K562 (cell line): ENCODE measurements around the gene NAPA. TPM values are rescaled to one million over a fixed set of nuclear protein-coding genes. Genes with fewer than 3 reads are reported as not detected.

Source experiments
- ATAC-seq: fragments of 200-7000 bp; cut with Tn5 transposase; 3 replicates; pipeline ENCODE4 v1.9.1; 2020; ENCODE audit warnings: moderate library complexity
- BruUV-seq: library from RNA; stranded (reverse); fragments of 400-500 nt; replicated peaks from 2 replicates; lab custom pipeline; 2021; lab: Mats Ljungman, UMichigan
- CTCF ChIA-PET: fragments of 300-600 bp; formaldehyde crosslinking; extraction: SDS; loops from one replicate; lab custom pipeline; 2021; ENCODE audit warnings: low intra/inter-chr PET ratio; lab: Yijun Ruan, JAX
- POLR2A ChIA-PET: fragments of 300-600, 350-650 bp; sonication (Branson Sonifier 250); formaldehyde crosslinking; extraction: SDS; loops from one replicate; lab custom pipeline; 2021; ENCODE audit warnings: antibody characterized with exemption, inconsistent platforms; lab: Yijun Ruan, JAX
- DNase-seq, 4 experiments: peaks; one replicate each; pipeline versions ENCODE4 v3.0.0 to v3.0.0-alpha.2; 2011 to 2018; ENCODE audit warnings: low spot score in 3 of 4, mixed read lengths in 3 of 4; ENCODE audit errors: extremely low read depth in 1 of 4
- FAIRE-seq: peaks from 2 replicates; lab custom pipeline; 2011; peaks lifted over from hg19 to GRCh38; lab: Jason Lieb, UNC
- H2AFZ ChIP-seq: 2 replicates; pipeline ENCODE4 v1.6.0; 2011; ENCODE audit warnings: low read depth, low read length, control low read depth, inconsistent platforms
- H3K27ac ChIP-seq: fragments of 200-600 bp; 3 replicates; pipeline ENCODE4 v1.8.0; 2011; ENCODE audit warnings: low read depth, mild to moderate bottlenecking, control low read depth, inconsistent platforms, low read length, moderate library complexity, mixed read lengths; ENCODE audit errors: extremely low read depth
- H3K27me3 ChIP-seq, 2 experiments: fragments of 300-600 bp in 1 of 2; 2 replicates in 1 of 2; 3 replicates in 1 of 2; pipeline versions ENCODE4 v1.6.0 to v1.8.0; 2011; ENCODE audit warnings: inconsistent platforms in 2 of 2, low read length in 2 of 2, mild to moderate bottlenecking in 1 of 2, mixed read lengths in 1 of 2, moderate library complexity in 1 of 2; ENCODE audit not compliant: control insufficient read depth in 2 of 2, insufficient read depth in 2 of 2
- H3K36me3 ChIP-seq: fragments of 300-600 bp; 3 replicates; pipeline ENCODE4 v1.8.0; 2011; ENCODE audit warnings: mild to moderate bottlenecking, low read length, inconsistent platforms; ENCODE audit not compliant: control insufficient read depth, insufficient read depth
- H3K4me1 ChIP-seq, 2 experiments: fragments of 200-600 bp in 1 of 2; replicated peaks in 1 of 2; 2 replicates in 1 of 2; 3 replicates in 1 of 2; pipeline versions ENCODE4 v1.5.1 to v1.8.0; 2011; ENCODE audit warnings: inconsistent platforms in 2 of 2, low read length in 2 of 2, mild to moderate bottlenecking in 1 of 2, mixed read lengths in 1 of 2, moderate library complexity in 1 of 2; ENCODE audit not compliant: control insufficient read depth in 2 of 2, insufficient read depth in 2 of 2
- H3K4me2 ChIP-seq: 2 replicates; pipeline ENCODE4 v1.6.1; 2011; ENCODE audit warnings: low read length, control low read depth, inconsistent platforms, mixed read lengths; ENCODE audit not compliant: insufficient read depth
- H3K4me3 ChIP-seq: fragments of 200-600 bp; sonication (generic), shearing (Covaris generic); 2 replicates; pipeline ENCODE4 v1.5.1; 2016; ENCODE audit warnings: control low read depth, inconsistent platforms
- H3K79me2 ChIP-seq: fragments of 200-600 bp; 3 replicates; pipeline ENCODE4 v1.8.0; 2011; ENCODE audit warnings: low read length, inconsistent platforms; ENCODE audit not compliant: control insufficient read depth, insufficient read depth
- H3K9ac ChIP-seq, 2 experiments: 2 replicates each; pipeline versions ENCODE4 v1.6.0 to v1.6.1; 2011; ENCODE audit warnings: low read depth in 2 of 2, low read length in 2 of 2, control low read depth in 1 of 2, inconsistent platforms in 1 of 2, mild to moderate bottlenecking in 1 of 2, mixed read lengths in 1 of 2; ENCODE audit not compliant: insufficient read depth in 1 of 2
- H3K9me1 ChIP-seq: one replicate; pipeline ENCODE4 v1.6.0; 2011; ENCODE audit warnings: inconsistent platforms, mild to moderate bottlenecking, low read length, moderate library complexity; ENCODE audit not compliant: control insufficient read depth, insufficient read depth
- H3K9me3 ChIP-seq: replicated peaks from 2 replicates; pipeline ENCODE4 v1.5.1; 2011; ENCODE audit warnings: low read depth, low read length, inconsistent platforms; ENCODE audit not compliant: control insufficient read depth, insufficient read depth
- H4K20me1 ChIP-seq: replicated peaks from 2 replicates; pipeline ENCODE4 v1.6.1; 2011; ENCODE audit warnings: low read length, inconsistent platforms, mixed read lengths; ENCODE audit not compliant: control insufficient read depth, insufficient read depth
- BRCA1 ChIP-seq, 2 experiments: fragments of 450-650 bp in 1 of 2; sonication (generic) in 1 of 2; formaldehyde crosslinking in 1 of 2; IDR thresholded peaks; 2 replicates each; pipeline versions ENCODE4 v1.5.0 to v1.6.1; 2017 to 2020; ENCODE audit warnings: mild to moderate bottlenecking in 1 of 2, missing genetic modification reagents in 1 of 2
- ZNF184 ChIP-seq: sonication (generic); formaldehyde crosslinking; IDR thresholded peaks from 2 replicates; pipeline ENCODE4 v1.5.0; 2020; ENCODE audit warnings: missing genetic modification reagents
- ZNF444 ChIP-seq: fragments of 250-450 bp; sonication (Bioruptor Pico); IDR thresholded peaks from 2 replicates; pipeline ENCODE4 v1.4.0; 2020; ENCODE audit warnings: mild to moderate bottlenecking, moderate library complexity
- WGBS: fragments of 100-300 bp; shearing (Covaris generic); methylation state at CpG from one replicate; pipeline ENCODE4 v1.1.6; 2016; ENCODE audit warnings: low coverage, mixed read lengths; ENCODE audit not compliant: insufficient coverage; ENCODE audit errors: missing lambda C conversion rate; 5-methylcytosine and 5-hydroxymethylcytosine counted together
- in situ Hi-C: fragments of 300-500 bp; cut with MboI; formaldehyde crosslinking; loops from 4 replicates; pipeline ENCODE4 v1.15.0; 2018; ENCODE audit warnings: inconsistent platforms, mixed read lengths
- intact Hi-C: fragments of 100-400 bp; cut with micrococcal nuclease; formaldehyde crosslinking; loops from 2 replicates; pipeline ENCODE4 v1.14.2; 2022
- polyA plus RNA-seq, 8 experiments: library from polyadenylated mRNA; depleted of rRNA in 4 of 8; stranded (reverse) in 5 of 8; unstranded in 3 of 8; fragments of >200 nt; fragmentation: Nextera tagmentation in 2 of 8; fragmentation: Illumina TruSeq in 1 of 8; extraction: Ambion mirVana in 2 of 8; extraction: Trizol in 1 of 8; gene quantifications; 2 replicates each; pipeline versions ENCODE4 v1.2.1 to v1.2.3, GENCODE V29; 2011 to 2014; ENCODE audit warnings: inconsistent platforms in 1 of 8, missing spikeins in 1 of 8
- total RNA-seq, 7 experiments: library from RNA; depleted of rRNA in 6 of 7; stranded (reverse); fragments of >200 nt in 6 of 7; fragmentation: Illumina TruSeq in 2 of 7; extraction: Trizol in 2 of 7; gene quantifications; 2 replicates each; pipeline versions ENCODE4 v1.2.1 to v1.2.3, GENCODE V29; 2011 to 2021; ENCODE audit warnings: low replicate concordance in 1 of 7
- TF ChIP-seq, protein P1 (sequence below): sonication (generic); formaldehyde crosslinking; IDR thresholded peaks from 2 replicates; pipeline ENCODE4 v1.9.0; 2022; ENCODE audit warnings: mild to moderate bottlenecking, missing genetic modification reagents
- TF ChIP-seq, protein P2 (sequence below): IDR thresholded peaks from 2 replicates; pipeline ENCODE4 v1.6.1; 2014; ENCODE audit warnings: antibody characterized with exemption
- TF ChIP-seq, protein P3 (sequence below): fragments of 200-400 bp; formaldehyde crosslinking; IDR thresholded peaks from 2 replicates; pipeline ENCODE4 v1.6.1; 2017; ENCODE audit warnings: mild to moderate bottlenecking, low read depth, low read length, moderate library complexity
- TF ChIP-seq, protein P4 (sequence below): fragments of 250-450 bp; sonication (Bioruptor Pico); IDR thresholded peaks from 2 replicates; pipeline ENCODE4 v1.8.0; 2022; ENCODE audit warnings: moderate library complexity, mild to moderate bottlenecking, inconsistent platforms

Gene NAPA
- total and polyA plus RNA-seq, 9 of the 15 experiments (the other 6 are each of a cell fraction or from before 2014, with no cell fraction given), result 5.4 to 98.6 (median 77.5) TPM

DNA sequence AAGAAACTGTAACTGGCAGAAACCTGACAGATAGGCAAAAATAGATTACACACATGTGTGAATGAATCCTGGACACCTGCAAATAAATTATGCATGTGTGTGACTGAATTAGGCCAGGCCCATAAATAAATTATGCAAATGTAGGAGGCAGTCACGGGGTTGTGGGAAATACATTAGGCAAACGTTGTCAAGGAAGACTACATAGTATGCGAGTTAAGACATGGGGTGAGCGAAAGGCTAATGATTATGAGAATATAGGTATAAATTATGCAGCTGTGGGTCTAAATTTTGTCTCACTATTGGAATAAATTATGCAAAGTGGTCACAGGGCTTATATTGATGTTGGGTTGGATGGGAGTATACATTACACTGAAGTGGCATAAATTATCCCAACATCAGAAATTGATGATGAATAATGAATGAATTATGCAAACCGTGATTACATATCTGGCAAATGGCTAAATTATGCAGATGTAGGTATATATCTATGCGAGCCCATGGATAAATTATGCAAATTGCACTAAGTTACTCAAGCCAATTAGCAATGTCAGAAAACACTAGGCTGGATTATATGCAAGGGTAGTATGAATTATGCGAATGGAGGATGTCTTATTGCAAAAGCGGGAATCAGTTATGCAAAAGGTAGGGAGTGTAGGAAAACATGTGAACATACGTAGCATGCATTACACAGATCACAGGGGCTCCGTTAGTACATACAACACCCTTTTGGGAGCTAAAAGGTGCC is 50.0 kb downstream of the NAPA start:
- Histone ChIP-seq H3K79me2 (no peaks in the 10 kb centered on the region), H3K4me1 (peaks cover 2 to 20% of the 10 kb centered on the region in 2 experiments; a peak in 3 of 5 replicates), H3K27ac (no peak overlapping the region), H3K9ac (no peak overlapping the region), H2AFZ (no peak overlapping the region), H3K36me3 (no peaks in the 10 kb centered on the region), H4K20me1 (0 out of 2 replicates have a peak, but pooled peaks cover 14% of the 10 kb centered on the region), H3K9me1 (no peaks in the 10 kb centered on the region), H3K4me2 (no peak overlapping the region), H3K27me3 (peaks cover 33 to 63% of the 10 kb centered on the region in 2 experiments), H3K4me3 (no peak overlapping the region), H3K9me3 (no peaks in the 10 kb centered on the region)
- no TSS peak for BruUV-seq
- intact Hi-C loops, result no loop called here
- ChIA-PET POLR2A (interaction anchor here (1.0 kb wide), 1 partner anchor 17 kb away, joined by 3 read pairs; no protein-coding TSS in a partner anchor), CTCF (no interaction called here)
- TF ChIP-seq, protein P1, sequence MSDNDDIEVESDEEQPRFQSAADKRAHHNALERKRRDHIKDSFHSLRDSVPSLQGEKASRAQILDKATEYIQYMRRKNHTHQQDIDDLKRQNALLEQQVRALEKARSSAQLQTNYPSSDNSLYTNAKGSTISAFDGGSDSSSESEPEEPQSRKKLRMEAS (CRISPR knock-in tag), result no peak
- ATAC-seq (no peak), FAIRE-seq (no peak), DNase-seq (no peak)
- 2% methylated on average over 10 of the region's 10 CpGs for WGBS
- in situ Hi-C loops, result no loop called here

DNA sequence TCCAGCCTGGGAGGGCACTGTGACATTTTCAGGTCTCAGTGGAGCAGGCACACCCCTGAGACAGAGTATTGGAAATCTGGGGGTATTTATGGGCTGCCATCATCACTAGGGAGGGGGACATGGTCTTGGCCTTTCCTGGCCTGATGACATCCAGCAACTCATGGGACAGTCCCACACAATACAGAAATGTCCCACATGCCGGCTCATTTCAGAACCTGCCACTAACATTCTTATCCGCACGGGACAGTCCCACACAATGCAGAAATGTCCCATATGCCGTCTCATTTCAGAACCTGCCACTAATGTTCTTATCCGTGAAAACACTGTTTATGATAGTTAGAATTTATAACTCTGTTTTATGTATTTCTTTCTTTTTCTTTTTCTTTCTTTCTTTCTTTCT is 53.0 kb downstream of the NAPA start:
- no peak overlapping the region for H3K27ac ChIP-seq
- DNase-seq (no peak), ATAC-seq (no peak), FAIRE-seq (no peak)
- H3K4me2 ChIP-seq, result no peak overlapping the region
- H3K9me3 ChIP-seq, result no peaks in the 10 kb centered on the region
- H3K27me3 ChIP-seq, result peaks cover 41 to 68% of the 10 kb centered on the region in 2 experiments
- BruUV-seq, result no TSS peak
- H2AFZ ChIP-seq, result no peak overlapping the region
- in situ Hi-C loops, result no loop called here
- no peaks in the 10 kb centered on the region for H3K9me1 ChIP-seq
- no peak overlapping the region for H3K4me3 ChIP-seq
- no peaks in the 10 kb centered on the region for H3K79me2 ChIP-seq
- no peak overlapping the region for H3K9ac ChIP-seq
- intact Hi-C loops, result no loop called here
- H3K4me1 ChIP-seq, result peaks cover 0 to 12% of the 10 kb centered on the region in 2 experiments; a peak in 1 of 5 replicates
- 0 out of 2 replicates have a peak, but pooled peaks cover 7% of the 10 kb centered on the region for H4K20me1 ChIP-seq
- POLR2A ChIA-PET, result interaction anchor here (0.7 kb wide), 1 partner anchor 17 kb away, joined by 3 read pairs; no protein-coding TSS in a partner anchor
- H3K36me3 ChIP-seq, result no peaks in the 10 kb centered on the region
- 21% methylated on average over 5 of the region's 5 CpGs for WGBS
- CTCF ChIA-PET, result no interaction called here
- TF ChIP-seq ZNF444 (CRISPR knock-in tag), result no peak
- TF ChIP-seq, protein P2, sequence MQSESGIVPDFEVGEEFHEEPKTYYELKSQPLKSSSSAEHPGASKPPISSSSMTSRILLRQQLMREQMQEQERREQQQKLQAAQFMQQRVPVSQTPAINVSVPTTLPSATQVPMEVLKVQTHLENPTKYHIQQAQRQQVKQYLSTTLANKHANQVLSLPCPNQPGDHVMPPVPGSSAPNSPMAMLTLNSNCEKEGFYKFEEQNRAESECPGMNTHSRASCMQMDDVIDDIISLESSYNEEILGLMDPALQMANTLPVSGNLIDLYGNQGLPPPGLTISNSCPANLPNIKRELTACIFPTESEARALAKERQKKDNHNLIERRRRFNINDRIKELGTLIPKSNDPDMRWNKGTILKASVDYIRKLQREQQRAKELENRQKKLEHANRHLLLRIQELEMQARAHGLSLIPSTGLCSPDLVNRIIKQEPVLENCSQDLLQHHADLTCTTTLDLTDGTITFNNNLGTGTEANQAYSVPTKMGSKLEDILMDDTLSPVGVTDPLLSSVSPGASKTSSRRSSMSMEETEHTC, result no peak
- TF ChIP-seq, protein P3, sequence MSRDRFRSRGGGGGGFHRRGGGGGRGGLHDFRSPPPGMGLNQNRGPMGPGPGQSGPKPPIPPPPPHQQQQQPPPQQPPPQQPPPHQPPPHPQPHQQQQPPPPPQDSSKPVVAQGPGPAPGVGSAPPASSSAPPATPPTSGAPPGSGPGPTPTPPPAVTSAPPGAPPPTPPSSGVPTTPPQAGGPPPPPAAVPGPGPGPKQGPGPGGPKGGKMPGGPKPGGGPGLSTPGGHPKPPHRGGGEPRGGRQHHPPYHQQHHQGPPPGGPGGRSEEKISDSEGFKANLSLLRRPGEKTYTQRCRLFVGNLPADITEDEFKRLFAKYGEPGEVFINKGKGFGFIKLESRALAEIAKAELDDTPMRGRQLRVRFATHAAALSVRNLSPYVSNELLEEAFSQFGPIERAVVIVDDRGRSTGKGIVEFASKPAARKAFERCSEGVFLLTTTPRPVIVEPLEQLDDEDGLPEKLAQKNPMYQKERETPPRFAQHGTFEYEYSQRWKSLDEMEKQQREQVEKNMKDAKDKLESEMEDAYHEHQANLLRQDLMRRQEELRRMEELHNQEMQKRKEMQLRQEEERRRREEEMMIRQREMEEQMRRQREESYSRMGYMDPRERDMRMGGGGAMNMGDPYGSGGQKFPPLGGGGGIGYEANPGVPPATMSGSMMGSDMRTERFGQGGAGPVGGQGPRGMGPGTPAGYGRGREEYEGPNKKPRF, result no peak
- TF ChIP-seq ZNF184, result no peak
- no peak for TF ChIP-seq BRCA1 (IDR thresholded peaks at IDR 0.05)
- TF ChIP-seq BRCA1 (CRISPR knock-in tag; IDR thresholded peaks at IDR 0.05), result no peak
- TF ChIP-seq, protein P4, sequence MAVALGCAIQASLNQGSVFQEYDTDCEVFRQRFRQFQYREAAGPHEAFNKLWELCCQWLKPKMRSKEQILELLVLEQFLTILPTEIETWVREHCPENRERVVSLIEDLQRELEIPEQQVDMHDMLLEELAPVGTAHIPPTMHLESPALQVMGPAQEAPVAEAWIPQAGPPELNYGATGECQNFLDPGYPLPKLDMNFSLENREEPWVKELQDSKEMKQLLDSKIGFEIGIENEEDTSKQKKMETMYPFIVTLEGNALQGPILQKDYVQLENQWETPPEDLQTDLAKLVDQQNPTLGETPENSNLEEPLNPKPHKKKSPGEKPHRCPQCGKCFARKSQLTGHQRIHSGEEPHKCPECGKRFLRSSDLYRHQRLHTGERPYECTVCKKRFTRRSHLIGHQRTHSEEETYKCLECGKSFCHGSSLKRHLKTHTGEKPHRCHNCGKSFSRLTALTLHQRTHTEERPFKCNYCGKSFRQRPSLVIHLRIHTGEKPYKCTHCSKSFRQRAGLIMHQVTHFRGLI (CRISPR knock-in tag), result no peak
